ENCODE measurements around the gene BAG3. TPM values are rescaled to one million over a fixed set of nuclear protein-coding genes. Genes with fewer than 3 reads are reported as not detected.
A peak's percentile ranks its signal among the peaks of the same experiment; 100 is the strongest.

BAG3 gene
- total and polyA plus RNA-seq, 2 of the 4 experiments (the other 2 are of a cell fraction): 5.4 to 42.5 TPM

DNA sequence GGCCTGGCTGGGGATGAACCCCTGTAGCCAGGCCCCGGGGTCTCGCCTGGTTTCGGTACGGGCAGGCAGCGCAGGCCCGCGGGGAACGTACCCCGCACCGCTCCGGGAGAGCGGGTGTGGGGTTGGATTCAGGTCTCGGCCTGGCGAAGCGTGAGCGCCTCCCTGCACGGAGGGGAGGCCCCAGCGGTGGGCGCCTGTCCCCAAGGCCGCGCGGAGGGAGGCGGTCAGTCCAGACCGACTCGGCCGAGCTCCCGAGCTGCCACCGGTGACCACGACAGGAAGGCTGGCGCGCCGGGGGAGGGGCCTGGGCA lies 74.3 kb downstream of the BAG3 start:
- no peaks in the 10 kb centered on the region for H3K27me3 ChIP-seq (ENCODE audit: control insufficient read depth, insufficient read depth, low read length)
- WGBS, 2 experiments (ENCODE audit: extremely low coverage in 2 of 2, insufficient read length in 1 of 2): 1% methylated on average over 25 of the region's 32 CpGs; no CpG with 5 or more reads in 1 of the 2 experiments
- peak overlapping the region; percentile 77 for H2AK9ac ChIP-seq (replicated peaks; ENCODE audit: low read depth, low read length, poor library complexity)
- 0 out of 2 replicates have a peak overlapping the region, but pooled peaks have one; percentile 47 for H3K56ac ChIP-seq (ENCODE audit: extremely low read depth, insufficient read depth, low read length)
- intact Hi-C loops (cut with micrococcal nuclease): loop anchor here (2.0 kb wide), 1 partner anchor 129 kb away; the partner anchor contains the start of gene TIAL1
- DNase-seq: no peak
- H3K4me3 ChIP-seq (ENCODE audit: insufficient read depth, low read depth, low read length): peak overlapping the region; percentile 79
- peak overlapping the region; percentile 79 for H3K4ac ChIP-seq (ENCODE audit: low read depth, low read length)
- H3K9me1 ChIP-seq (ENCODE audit: insufficient read depth, low read length): 0 out of 2 replicates have a peak, but pooled peaks cover 3% of the 10 kb centered on the region
- peak overlapping the region; percentile 92 for H3K27ac ChIP-seq (ENCODE audit: insufficient read depth, low read length)
- H3K23ac ChIP-seq (ENCODE audit: low read depth, low read length): peak overlapping the region; percentile 92
- peak overlapping the region; percentile 88 for H2BK5ac ChIP-seq (ENCODE audit: low read depth, low read length, poor library complexity, severe bottlenecking)
- peak overlapping the region; percentile 43; the same call in 1 of the 2 replicates for H4K91ac ChIP-seq (ENCODE audit: insufficient read depth, low read depth, low read length)
- H4K20me1 ChIP-seq (ENCODE audit: insufficient read depth, low read length): no peaks in the 10 kb centered on the region
- peak overlapping the region; percentile 98 for H2AFZ ChIP-seq (replicated peaks; ENCODE audit: low read length, poor library complexity)
- ChIA-PET POLR2A (ENCODE audit: unreplicated experiment) (interaction anchor here (0.6 to 1.3 kb wide), 2 partner anchors 12 to 142 kb away, joined by 3 to 10 read pairs; no protein-coding TSS in a partner anchor), CTCF (interaction anchor here (0.5 to 2.0 kb wide), 5 partner anchors 9 to 526 kb away, joined by 3 to 6 read pairs (median 4); no protein-coding TSS in a partner anchor)
- dilution Hi-C loops (cut with HindIII; ENCODE audit: low sequenced_read_pairs, unreplicated experiment): no loop called here
- peaks cover 8% of the 10 kb centered on the region for H3K4me1 ChIP-seq (ENCODE audit: control insufficient read depth, insufficient read depth, low read length)
- no peaks in the 10 kb centered on the region for H3K9me3 ChIP-seq (ENCODE audit: control insufficient read depth, insufficient read depth, low read length)
- no peaks in the 10 kb centered on the region for H3K36me3 ChIP-seq (ENCODE audit: control insufficient read depth, insufficient read depth, low read length)
- in situ Hi-C loops (cut with MboI; ENCODE audit: low sequenced_read_pairs): no loop called here
- H3K14ac ChIP-seq (replicated peaks; ENCODE audit: low read depth, low read length): peak overlapping the region; percentile 67
- TF ChIP-seq NFE2L2 (IDR thresholded peaks at IDR 0.05; ENCODE audit: low read depth, low read length) (no peak), RCOR1 (IDR thresholded peaks at IDR 0.05; ENCODE audit: insufficient replicate concordance, low read length) (no peak), POLR2A (IDR thresholded peaks at IDR 0.05; ENCODE audit: low read depth, low read length) (peak; percentile 60), CEBPB (IDR thresholded peaks at IDR 0.05; ENCODE audit: low read depth, low read length) (no peak), BHLHE40 (IDR thresholded peaks at IDR 0.05; ENCODE audit: low read depth, low read length) (no peak)
- BruUV-seq (replicated peaks): no TSS peak
- no peak for ATAC-seq (ENCODE audit: low read depth)
- no peak overlapping the region for H2BK20ac ChIP-seq (ENCODE audit: low read depth, low read length)
- H3K4me2 ChIP-seq (ENCODE audit: low read depth, low read length): peak overlapping the region; percentile 88
- peak overlapping the region; percentile 60; the same call in 1 of the 2 replicates for H2BK120ac ChIP-seq (ENCODE audit: low read depth, low read length)
- peak overlapping the region; percentile 71; the same call in 1 of the 2 replicates for H2AK5ac ChIP-seq (ENCODE audit: low read depth, low read length)
- H2BK15ac ChIP-seq (ENCODE audit: low read depth, low read length): no peak overlapping the region
- H3K9ac ChIP-seq (ENCODE audit: low read depth, low read length): peak overlapping the region; percentile 83
- peaks cover 16 to 30% of the 10 kb centered on the region in 2 experiments; a peak in 3 of 4 replicates for H3K79me1 ChIP-seq (ENCODE audit: low read depth in 1 of 2, low read length in 2 of 2)
- peak overlapping the region; percentile 65; the same call in 1 of the 2 replicates for H4K5ac ChIP-seq (ENCODE audit: low read depth, low read length)
- peak overlapping the region; percentile 78 to 84 for H4K8ac ChIP-seq (ENCODE audit: low read depth in 2 of 2, low read length in 2 of 2)
- peak overlapping the region; percentile 65; the same call in 1 of the 2 replicates for H3K18ac ChIP-seq (ENCODE audit: low read depth, low read length)
